Stimulated activated effector memory CD8-positive, alpha-beta T cell treated with anti-CD3 and anti-CD28 coated beads, Interleukin-12 subunit alpha, Interleukin-12 subunit beta, amount 100 ng/mL, for 72 hours (primary cell): ENCODE results near the gene TMEM120B.
"Not testable (repeated sequence)": the region's sequence is repeated elsewhere in the genome, so short reads cannot be mapped to it uniquely, and the experiment has no call there.

Experiments used
- ATAC-seq: fragments of 150-1000 bp; cut with Tn5 transposase; 2 replicates; pipeline ENCODE4 v1.10.0; 2021
- DNase-seq, 2 donors: peaks; one replicate each; pipeline ENCODE4 v3.0.0; 2021 to 2022; ENCODE audit warnings: low spot score in 2 of 2
- H3K27ac Mint-ChIP-seq: one replicate; pipeline ENCODE4 v1.8.0; 2022; ENCODE audit warnings: mild to moderate bottlenecking, mixed read lengths
- H3K36me3 Mint-ChIP-seq: one replicate; pipeline ENCODE4 v1.8.0; 2022; ENCODE audit warnings: mild to moderate bottlenecking, mixed read lengths
- H3K4me1 Mint-ChIP-seq: one replicate; pipeline ENCODE4 v1.8.0; 2022; ENCODE audit warnings: mixed read lengths
- H3K4me3 Mint-ChIP-seq: one replicate; pipeline ENCODE4 v1.8.0; 2022; ENCODE audit warnings: mild to moderate bottlenecking, mixed read lengths
- H3K9me3 Mint-ChIP-seq: one replicate; pipeline ENCODE4 v1.8.0; 2022; ENCODE audit warnings: mixed read lengths

TMEM120B gene

GRCh38 chr12:121712461-121713256 lies at the start of gene TMEM120B:
Gene TMEM120B (plus strand): TSS chr12:121712752. CDS start chr12:121712896, 144 bp downstream.
- Mint-ChIP-seq H3K9me3 (no peaks in the 10 kb centered on the region), H3K36me3 (peaks cover 8% of the 10 kb centered on the region), H3K4me1 (peaks cover 31% of the 10 kb centered on the region), H3K27ac (peak within 1 kb of the TSS; percentile 92), H3K4me3 (peak within 1 kb of the TSS; percentile 92)
- peak; percentile 86 to 88 for DNase-seq
- ATAC-seq = peak; percentile 90

GRCh38 chr12:121663610-121663929 lies 49.0 kb upstream of the TMEM120B start:
- H3K4me3 Mint-ChIP-seq = peak overlapping the region; percentile 97

GRCh38 chr12:121666829-121667228 lies 45.7 kb upstream of the TMEM120B start:
- not testable (repeated sequence) for H3K9me3 Mint-ChIP-seq, DNase-seq, H3K4me3 Mint-ChIP-seq, ATAC-seq
- peak overlapping the region; percentile 48 for H3K27ac Mint-ChIP-seq
- peaks cover 32% of the 10 kb centered on the region for H3K36me3 Mint-ChIP-seq
- peaks cover 52% of the 10 kb centered on the region for H3K4me1 Mint-ChIP-seq

More at GRCh38 chr12:121663610-121663929, 49.0 kb upstream of the TMEM120B start:
- Mint-ChIP-seq H3K9me3 (no peaks in the 10 kb centered on the region), H3K27ac (peak overlapping the region; percentile 97), H3K36me3 (peaks cover 39% of the 10 kb centered on the region), H3K4me1 (peaks cover 60% of the 10 kb centered on the region)
- no peak for DNase-seq
- no peak for ATAC-seq

- H3K4me3 Mint-ChIP-seq = no peak overlapping the region
- H3K4me1 Mint-ChIP-seq = peaks cover 64% of the 10 kb centered on the region
Observed at GRCh38 chr12:121668750-121669520, 43.6 kb upstream of the TMEM120B start.

GRCh38 chr12:121669521-121669900 lies 43.0 kb upstream of the TMEM120B start, which contains the start of gene MORN3:
Gene MORN3 (minus strand): TSS chr12:121669654. CDS start chr12:121669483, 171 bp downstream.
- peak within 1 kb of the TSS; percentile 90 for H3K4me3 Mint-ChIP-seq
- DNase-seq (no peak), ATAC-seq (no peak)
- peak within 1 kb of the TSS; percentile 34 for H3K27ac Mint-ChIP-seq
- peaks cover 41% of the 10 kb centered on the region for H3K36me3 Mint-ChIP-seq
- peaks cover 64% of the 10 kb centered on the region for H3K4me1 Mint-ChIP-seq
- no peaks in the 10 kb centered on the region for H3K9me3 Mint-ChIP-seq

More at GRCh38 chr12:121668750-121669520, 43.6 kb upstream of the TMEM120B start:
- H3K9me3 Mint-ChIP-seq = no peaks in the 10 kb centered on the region
- DNase-seq (no peak), ATAC-seq (no peak)
- peaks cover 46% of the 10 kb centered on the region for H3K36me3 Mint-ChIP-seq
- H3K27ac Mint-ChIP-seq = no peak overlapping the region

GRCh38 chr12:121673013-121673511 lies 39.5 kb upstream of the TMEM120B start:
- Mint-ChIP-seq H3K36me3 (peaks cover 27% of the 10 kb centered on the region), H3K9me3 (no peaks in the 10 kb centered on the region), H3K27ac (peak overlapping the region; percentile 99), H3K4me3 (peak overlapping the region; percentile 90), H3K4me1 (peaks cover 41% of the 10 kb centered on the region)
- peak in 1 of 2 donors; percentile 63 for DNase-seq
- no peak for ATAC-seq

- no peaks in the 10 kb centered on the region for H3K9me3 Mint-ChIP-seq
- ATAC-seq (no peak), DNase-seq (no peak)
- no peak overlapping the region for H3K27ac Mint-ChIP-seq
- H3K4me1 Mint-ChIP-seq = peaks cover 36% of the 10 kb centered on the region
- H3K4me3 Mint-ChIP-seq = no peak overlapping the region
- H3K36me3 Mint-ChIP-seq = peaks cover 22% of the 10 kb centered on the region
Observed at GRCh38 chr12:121676190-121676589, 36.4 kb upstream of the TMEM120B start.

- H3K4me3 Mint-ChIP-seq = no peak overlapping the region
- peaks cover 4% of the 10 kb centered on the region for H3K36me3 Mint-ChIP-seq
- peak overlapping the region; percentile 66 for H3K27ac Mint-ChIP-seq
- peaks cover 19% of the 10 kb centered on the region for H3K4me1 Mint-ChIP-seq
- H3K9me3 Mint-ChIP-seq = no peaks in the 10 kb centered on the region
- no peak for DNase-seq
- no peak for ATAC-seq
Observed at GRCh38 chr12:121678305-121678704, 34.2 kb upstream of the TMEM120B start.

GRCh38 chr12:121678716-121679300 lies 33.7 kb upstream of the TMEM120B start:
- H3K27ac Mint-ChIP-seq = peak overlapping the region; percentile 66
- no peaks in the 10 kb centered on the region for H3K9me3 Mint-ChIP-seq
- H3K36me3 Mint-ChIP-seq = no peaks in the 10 kb centered on the region
- H3K4me1 Mint-ChIP-seq = peaks cover 14% of the 10 kb centered on the region
- no peak for DNase-seq
- H3K4me3 Mint-ChIP-seq = no peak overlapping the region
- no peak for ATAC-seq

DNA sequence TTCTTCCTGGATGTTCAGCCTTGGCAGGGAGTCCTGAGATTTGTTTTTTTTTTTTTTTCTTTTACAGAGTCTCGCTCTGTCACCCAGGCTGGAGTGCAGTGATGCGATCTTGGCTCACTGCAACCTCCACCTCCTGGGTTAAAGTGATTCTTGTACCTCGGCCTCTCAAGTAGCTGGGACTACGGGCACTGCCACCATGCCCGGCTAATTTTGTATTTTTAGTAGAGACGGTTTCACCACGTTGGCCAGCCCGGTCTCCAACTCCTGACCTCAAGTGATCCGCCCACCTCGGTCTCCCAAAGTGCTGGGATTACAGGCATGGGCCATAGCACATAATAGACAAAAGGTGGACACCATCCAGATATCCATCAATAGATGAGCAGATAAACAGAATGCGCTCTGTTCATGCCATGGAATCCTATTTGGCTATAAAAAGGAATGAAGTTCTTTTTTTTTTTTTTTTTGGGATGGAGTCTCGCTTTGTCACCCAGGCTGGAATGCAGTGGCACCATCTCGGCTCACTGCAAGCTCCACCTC lies 32.8 kb upstream of the TMEM120B start:
- H3K36me3 Mint-ChIP-seq, ATAC-seq, H3K27ac Mint-ChIP-seq, H3K4me3 Mint-ChIP-seq, H3K9me3 Mint-ChIP-seq, H3K4me1 Mint-ChIP-seq, DNase-seq: not testable (repeated sequence)

DNA sequence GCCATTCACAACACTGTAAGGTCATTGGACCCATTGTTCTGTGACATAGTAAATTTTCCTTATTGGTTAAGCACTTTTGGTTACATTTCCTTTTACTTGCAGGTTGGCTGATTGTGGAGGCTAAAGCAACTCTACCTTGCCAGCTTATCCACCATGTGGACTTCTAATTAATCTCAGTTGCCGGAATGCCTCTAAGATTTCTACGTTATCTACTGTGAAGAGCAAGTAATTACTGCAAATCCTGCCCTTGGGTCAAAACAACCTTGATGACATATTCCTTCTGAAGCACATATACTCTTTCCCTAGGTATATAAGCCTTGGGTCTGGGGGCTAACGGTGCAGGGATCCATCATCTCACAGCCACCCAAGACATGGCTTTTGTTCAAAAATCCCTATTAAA lies 23.6 kb upstream of the TMEM120B start:
- no peak for ATAC-seq
- H3K27ac Mint-ChIP-seq = no peak overlapping the region

DNA sequence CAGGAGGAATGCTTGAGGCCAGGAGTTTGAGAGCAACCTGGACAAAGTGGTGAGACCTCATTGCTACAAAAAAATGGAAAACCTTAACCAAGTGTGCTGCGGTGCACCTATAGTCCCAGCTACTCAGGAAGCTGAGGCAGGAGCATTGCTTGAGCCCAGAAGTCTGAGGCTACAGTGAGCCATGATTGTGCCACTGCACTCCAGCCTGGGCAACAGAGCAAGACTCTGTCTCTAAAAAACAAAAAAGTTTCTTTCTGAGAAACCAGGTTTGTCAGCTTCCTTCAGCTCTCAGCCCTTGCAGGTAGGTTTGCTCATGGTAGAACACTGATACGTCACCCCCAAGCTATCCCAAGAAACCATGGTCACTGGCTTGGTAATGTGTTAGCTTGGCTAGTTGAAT lies 23.1 kb upstream of the TMEM120B start:
- peaks cover 8% of the 10 kb centered on the region for H3K36me3 Mint-ChIP-seq
- no peak overlapping the region for H3K27ac Mint-ChIP-seq
- H3K4me1 Mint-ChIP-seq = peaks cover 11% of the 10 kb centered on the region
- DNase-seq (no peak), ATAC-seq (no peak)
- H3K4me3 Mint-ChIP-seq = no peak overlapping the region
- no peaks in the 10 kb centered on the region for H3K9me3 Mint-ChIP-seq

More for the DNA sequence above, 23.6 kb upstream of the TMEM120B start:
- DNase-seq = no peak
- Mint-ChIP-seq H3K36me3 (peaks cover 8% of the 10 kb centered on the region), H3K9me3 (no peaks in the 10 kb centered on the region), H3K4me1 (peaks cover 11% of the 10 kb centered on the region), H3K4me3 (no peak overlapping the region)

- H3K4me1 Mint-ChIP-seq, ATAC-seq, H3K9me3 Mint-ChIP-seq, H3K27ac Mint-ChIP-seq, H3K4me3 Mint-ChIP-seq, H3K36me3 Mint-ChIP-seq, DNase-seq: not testable (repeated sequence)
Observed at GRCh38 chr12:121692744-121693143, 19.8 kb upstream of the TMEM120B start.

GRCh38 chr12:121693155-121693687 lies 19.3 kb upstream of the TMEM120B start:
- no peak for DNase-seq
- Mint-ChIP-seq H3K4me3 (no peak overlapping the region), H3K9me3 (no peaks in the 10 kb centered on the region), H3K4me1 (no peaks in the 10 kb centered on the region), H3K36me3 (no peaks in the 10 kb centered on the region), H3K27ac (no peak overlapping the region)
- ATAC-seq = no peak
